GM12873 (cell line): Measurements from ENCODE around the gene ZNHIT3.

Experiments used
- CTCF ChIP-seq: IDR thresholded peaks from 2 replicates; pipeline ENCODE4 v1.5.1; 2012; ENCODE audit warnings: low read depth, mild to moderate bottlenecking, moderate library complexity, low read length, control low read depth; ENCODE audit not compliant: insufficient read depth; ENCODE audit errors: missing control alignments

Gene ZNHIT3

GRCh38 chr17:36463916-36464764 lies 22.3 kb upstream of the ZNHIT3 start:
- TF ChIP-seq CTCF = no peak

- no peak for TF ChIP-seq CTCF
These were observed 21.8 kb upstream of the ZNHIT3 start for GRCh38 chr17:36464765-36465088.

GRCh38 chr17:36468903-36469635 lies 17.4 kb upstream of the ZNHIT3 start:
- TF ChIP-seq CTCF = no peak

- no peak for TF ChIP-seq CTCF
These were observed 16.7 kb upstream of the ZNHIT3 start for GRCh38 chr17:36469733-36470132.

GRCh38 chr17:36470499-36470898 lies 16.0 kb upstream of the ZNHIT3 start:
- no peak for TF ChIP-seq CTCF

- TF ChIP-seq CTCF = no peak
These were observed 11.9 kb upstream of the ZNHIT3 start for GRCh38 chr17:36474571-36474970.

- no peak for TF ChIP-seq CTCF
These were observed 11.0 kb upstream of the ZNHIT3 start for GRCh38 chr17:36475346-36475970.
